ENCODE results near the gene L3MBTL2.

L3MBTL2 gene

GRCh38 chr22:41242396-41243117 is 37.4 kb downstream of the L3MBTL2 start:
- Histone ChIP-seq H3F3A (ENCODE audit: insufficient read depth) (peaks cover 11% of the 10 kb centered on the region), H3K27ac (ENCODE audit: low read depth, low read length) (no peak overlapping the region)

GRCh38 chr22:41243361-41243760 is 38.2 kb downstream of the L3MBTL2 start:
- Histone ChIP-seq H3K9me2 (replicated peaks; ENCODE audit: insufficient read depth, low read length) (no peaks in the 10 kb centered on the region), H2AFZ (ENCODE audit: low read depth, low read length, severe bottlenecking) (no peak overlapping the region), H3F3A (ENCODE audit: insufficient read depth) (peaks cover 11% of the 10 kb centered on the region), H3K9me3 (ENCODE audit: insufficient read depth, low read length) (no peaks in the 10 kb centered on the region), H3K27me3 (ENCODE audit: low read length) (no peaks in the 10 kb centered on the region), H4K20me1 (ENCODE audit: low read depth, low read length) (no peaks in the 10 kb centered on the region), H3K79me2 (ENCODE audit: insufficient read depth, low read length) (no peaks in the 10 kb centered on the region), H3K36me3 (ENCODE audit: low read length) (no peaks in the 10 kb centered on the region), H3K9ac (ENCODE audit: low read length) (no peak overlapping the region), H3K4me3 (ENCODE audit: insufficient read depth, low read length, poor library complexity, severe bottlenecking) (no peak overlapping the region), H3K4me2 (ENCODE audit: low read depth, low read length, poor library complexity, severe bottlenecking) (no peak overlapping the region), H3K27ac (ENCODE audit: low read depth, low read length) (no peak overlapping the region)
- TF ChIP-seq EZH2phosphoT487 (conservative IDR thresholded peaks at IDR 0.05; ENCODE audit: low read length), result no peak
- TF ChIP-seq, protein P1, sequence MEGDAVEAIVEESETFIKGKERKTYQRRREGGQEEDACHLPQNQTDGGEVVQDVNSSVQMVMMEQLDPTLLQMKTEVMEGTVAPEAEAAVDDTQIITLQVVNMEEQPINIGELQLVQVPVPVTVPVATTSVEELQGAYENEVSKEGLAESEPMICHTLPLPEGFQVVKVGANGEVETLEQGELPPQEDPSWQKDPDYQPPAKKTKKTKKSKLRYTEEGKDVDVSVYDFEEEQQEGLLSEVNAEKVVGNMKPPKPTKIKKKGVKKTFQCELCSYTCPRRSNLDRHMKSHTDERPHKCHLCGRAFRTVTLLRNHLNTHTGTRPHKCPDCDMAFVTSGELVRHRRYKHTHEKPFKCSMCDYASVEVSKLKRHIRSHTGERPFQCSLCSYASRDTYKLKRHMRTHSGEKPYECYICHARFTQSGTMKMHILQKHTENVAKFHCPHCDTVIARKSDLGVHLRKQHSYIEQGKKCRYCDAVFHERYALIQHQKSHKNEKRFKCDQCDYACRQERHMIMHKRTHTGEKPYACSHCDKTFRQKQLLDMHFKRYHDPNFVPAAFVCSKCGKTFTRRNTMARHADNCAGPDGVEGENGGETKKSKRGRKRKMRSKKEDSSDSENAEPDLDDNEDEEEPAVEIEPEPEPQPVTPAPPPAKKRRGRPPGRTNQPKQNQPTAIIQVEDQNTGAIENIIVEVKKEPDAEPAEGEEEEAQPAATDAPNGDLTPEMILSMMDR (IDR thresholded peaks at IDR 0.05; ENCODE audit: insufficient read depth, low read length, poor library complexity, severe bottlenecking), result no peak

More at GRCh38 chr22:41242396-41243117, 37.4 kb downstream of the L3MBTL2 start:
- no peaks in the 10 kb centered on the region for H3K9me2 ChIP-seq (replicated peaks; ENCODE audit: insufficient read depth, low read length)
- no peaks in the 10 kb centered on the region for H3K36me3 ChIP-seq (ENCODE audit: low read length)
- no peaks in the 10 kb centered on the region for H3K27me3 ChIP-seq (ENCODE audit: low read length)
- H3K4me2 ChIP-seq (ENCODE audit: low read depth, low read length, poor library complexity, severe bottlenecking), result no peak overlapping the region
- no peak overlapping the region for H3K9ac ChIP-seq (ENCODE audit: low read length)
- no peaks in the 10 kb centered on the region for H3K79me2 ChIP-seq (ENCODE audit: insufficient read depth, low read length)
- no peak overlapping the region for H3K4me3 ChIP-seq (ENCODE audit: insufficient read depth, low read length, poor library complexity, severe bottlenecking)
- H3K9me3 ChIP-seq (ENCODE audit: insufficient read depth, low read length), result no peaks in the 10 kb centered on the region
- no peak overlapping the region for H2AFZ ChIP-seq (ENCODE audit: low read depth, low read length, severe bottlenecking)
- TF ChIP-seq, protein P1 (IDR thresholded peaks at IDR 0.05; ENCODE audit: insufficient read depth, low read length, poor library complexity, severe bottlenecking), result no peak
- no peak for TF ChIP-seq EZH2phosphoT487 (conservative IDR thresholded peaks at IDR 0.05; ENCODE audit: low read length)
- no peaks in the 10 kb centered on the region for H4K20me1 ChIP-seq (ENCODE audit: low read depth, low read length)

DNA sequence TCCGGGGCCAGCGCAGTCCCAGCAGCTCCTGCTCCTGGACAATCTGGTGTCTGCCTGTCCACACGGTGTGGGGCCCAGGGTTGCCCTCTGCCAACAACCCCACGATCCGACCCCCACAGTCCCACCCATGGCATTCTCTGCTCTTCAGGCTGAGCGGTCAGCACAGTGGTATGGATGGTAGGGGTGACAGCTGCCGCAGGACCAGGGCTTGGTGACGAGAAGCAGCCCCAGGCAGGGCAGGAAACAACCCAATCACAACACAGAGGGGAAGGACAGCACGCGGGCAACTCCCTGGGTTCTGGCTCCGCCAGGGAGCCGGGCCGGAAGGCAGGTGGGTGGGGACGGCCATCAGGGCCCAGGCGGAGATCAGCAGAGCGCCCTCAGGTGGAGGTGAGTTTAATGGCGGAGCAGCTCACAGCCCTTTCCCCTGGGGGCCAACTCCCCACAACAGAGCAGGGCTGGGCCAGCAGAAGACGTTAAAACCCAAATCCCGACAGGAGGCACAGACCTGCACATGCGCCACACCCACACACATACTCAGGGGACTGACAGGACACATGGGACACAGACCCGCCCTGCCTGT is 40.9 kb downstream of the L3MBTL2 start:
- no peaks in the 10 kb centered on the region for H4K20me1 ChIP-seq (ENCODE audit: low read depth, low read length)
- no peaks in the 10 kb centered on the region for H3K36me3 ChIP-seq (ENCODE audit: low read length)

More for the DNA sequence above, 40.9 kb downstream of the L3MBTL2 start:
- Histone ChIP-seq H3K79me2 (ENCODE audit: insufficient read depth, low read length) (no peaks in the 10 kb centered on the region), H3K4me2 (ENCODE audit: low read depth, low read length, poor library complexity, severe bottlenecking) (no peak overlapping the region), H2AFZ (ENCODE audit: low read depth, low read length, severe bottlenecking) (no peak overlapping the region), H3K9ac (ENCODE audit: low read length) (no peak overlapping the region), H3K9me2 (replicated peaks; ENCODE audit: insufficient read depth, low read length) (no peaks in the 10 kb centered on the region), H3K27me3 (ENCODE audit: low read length) (no peaks in the 10 kb centered on the region), H3K27ac (ENCODE audit: low read depth, low read length) (no peak overlapping the region), H3K4me3 (ENCODE audit: insufficient read depth, low read length, poor library complexity, severe bottlenecking) (no peak overlapping the region), H3F3A (ENCODE audit: insufficient read depth) (peaks cover 11% of the 10 kb centered on the region), H3K9me3 (ENCODE audit: insufficient read depth, low read length) (no peaks in the 10 kb centered on the region)
- no peak for TF ChIP-seq EZH2phosphoT487 (conservative IDR thresholded peaks at IDR 0.05; ENCODE audit: low read length)
- TF ChIP-seq, protein P1 (IDR thresholded peaks at IDR 0.05; ENCODE audit: insufficient read depth, low read length, poor library complexity, severe bottlenecking), result no peak
